SK-N-MC (cell line): ENCODE measurements around the gene PEX11G.

Experiments
- EZH2 ChIP-seq: fragments of 200-600 bp; sonication (generic); IDR thresholded peaks from one replicate; pipeline ENCODE4 v1.6.1; 2017; ENCODE audit warnings: antibody characterized with exemption
- POLR2AphosphoS5 ChIP-seq: IDR thresholded peaks from 2 replicates; pipeline ENCODE4 v1.6.1; 2012; ENCODE audit warnings: mild to moderate bottlenecking, low read depth, low read length, borderline replicate concordance

DNA sequence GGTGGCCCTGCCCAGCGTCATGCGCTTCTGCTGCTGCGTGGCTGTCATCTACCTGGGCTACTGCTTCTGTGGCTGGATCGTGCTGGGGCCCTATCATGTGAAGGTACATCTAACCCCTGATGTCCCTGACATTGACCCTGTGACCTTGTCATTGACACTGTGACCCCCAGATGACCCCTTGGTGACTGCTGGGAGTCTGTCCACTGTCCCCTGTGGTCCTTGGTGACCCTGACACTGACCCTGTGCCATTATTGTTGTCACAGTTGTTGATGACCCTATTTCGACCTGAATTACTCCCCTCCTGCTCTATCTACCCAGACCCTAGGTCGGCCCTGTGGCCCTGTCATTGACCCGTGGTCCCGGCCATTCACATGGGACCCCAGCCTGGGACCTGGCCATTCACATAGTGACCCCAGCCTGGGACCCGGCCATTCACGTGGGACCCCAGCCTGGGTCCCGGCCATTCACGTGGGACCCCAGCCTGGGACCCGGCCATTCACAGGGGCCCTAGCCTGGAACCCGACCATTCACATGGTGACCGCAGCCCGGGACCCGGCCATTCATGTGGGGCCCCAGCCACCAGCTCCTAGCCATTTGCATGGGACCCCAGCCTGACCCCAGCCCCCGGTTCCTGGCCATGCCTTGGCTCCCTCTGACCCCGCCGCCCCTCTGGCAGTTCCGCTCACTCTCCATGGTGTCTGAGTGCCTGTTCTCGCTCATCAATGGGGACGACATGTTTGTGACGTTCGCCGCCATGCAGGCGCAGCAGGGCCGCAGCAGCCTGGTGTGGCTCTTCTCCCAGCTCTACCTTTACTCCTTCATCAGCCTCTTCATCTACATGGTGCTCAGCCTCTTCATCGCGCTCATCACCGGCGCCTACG is 41.0 kb upstream of the PEX11G start:
- TF ChIP-seq POLR2AphosphoS5 (no peak), EZH2 (no peak)
